ENCODE data around the gene PLRG1.

- TF ChIP-seq CTCF (IDR thresholded peaks at IDR 0.05) (no peak), POLR2A (IDR thresholded peaks at IDR 0.05) (no peak)
Observed at GRCh38 chr4:154578919-154579318, 28.7 kb upstream of the PLRG1 start.

All from esophagus squamous epithelium (tissue), 4 donors.